GM19468 (cell line): Measurements from ENCODE around the gene ECEL1.
A peak's percentile ranks its signal among the peaks of the same experiment; 100 is the strongest.
"Not testable (repeated sequence)": the region's sequence is repeated elsewhere in the genome, so short reads cannot be mapped to it uniquely, and the experiment has no call there.

Experiments
- ATAC-seq: cut with Tn5 transposase; IDR thresholded peaks from one replicate; pipeline ENCODE4 v1.9.1; 2021; ENCODE audit warnings: mild to moderate bottlenecking, moderate library complexity, moderate number of reproducible peaks; ENCODE audit not compliant: unreplicated experiment; ENCODE audit errors: extremely low read depth

ECEL1 gene

GRCh38 chr2:232447091-232447620 lies 40.5 kb downstream of the ECEL1 start:
- ATAC-seq = no peak

GRCh38 chr2:232446266-232446777 lies 41.3 kb downstream of the ECEL1 start:
- not testable (repeated sequence) for ATAC-seq

GRCh38 chr2:232445149-232445885 lies 42.3 kb downstream of the ECEL1 start:
- ATAC-seq = not testable (repeated sequence)

- no peak for ATAC-seq
These were observed 43.1 kb downstream of the ECEL1 start for GRCh38 chr2:232444409-232445148.

GRCh38 chr2:232443669-232444408 lies 43.8 kb downstream of the ECEL1 start:
- ATAC-seq = not testable (repeated sequence)

- ATAC-seq = not testable (repeated sequence)
These were observed 44.6 kb downstream of the ECEL1 start for GRCh38 chr2:232443047-232443446.

- ATAC-seq = not testable (repeated sequence)
These were observed 45.2 kb downstream of the ECEL1 start for GRCh38 chr2:232442431-232442830.

- ATAC-seq = not testable (repeated sequence)
These were observed 45.7 kb downstream of the ECEL1 start for GRCh38 chr2:232441922-232442321.

GRCh38 chr2:232441147-232441651 lies 46.4 kb downstream of the ECEL1 start:
- no peak for ATAC-seq

GRCh38 chr2:232440220-232441018 lies 47.2 kb downstream of the ECEL1 start:
- ATAC-seq = peak; percentile 63

GRCh38 chr2:232439758-232440135 lies 47.9 kb downstream of the ECEL1 start:
- ATAC-seq = no peak

GRCh38 chr2:232438951-232439757 lies 48.5 kb downstream of the ECEL1 start:
- ATAC-seq = no peak

- ATAC-seq = no peak
These were observed 49.5 kb downstream of the ECEL1 start for GRCh38 chr2:232438091-232438490.

- no peak for ATAC-seq
These were observed 50.5 kb downstream of the ECEL1 start for GRCh38 chr2:232437195-232437571.

GRCh38 chr2:232436381-232437194 lies 51.0 kb downstream of the ECEL1 start:
- no peak for ATAC-seq

- no peak for ATAC-seq
These were observed 51.8 kb downstream of the ECEL1 start for GRCh38 chr2:232435805-232436204.

GRCh38 chr2:232435375-232435648 lies 52.3 kb downstream of the ECEL1 start:
- ATAC-seq = no peak
